GM12892 (cell line): ENCODE measurements around the gene SUPT3H.

ENCODE experiments used
- POLR2A ChIP-seq: IDR thresholded peaks from 2 replicates; pipeline ENCODE4 v1.6.1; 2011; ENCODE audit warnings: low read depth, low read length, control low read depth
- POLR2AphosphoS5 ChIP-seq: IDR thresholded peaks from 2 replicates; pipeline ENCODE4 v1.6.1; 2011; ENCODE audit warnings: low read depth, low read length, control low read depth
- TAF1 ChIP-seq: IDR thresholded peaks from 2 replicates; pipeline ENCODE4 v1.6.1; 2011; ENCODE audit warnings: low read depth, mild to moderate bottlenecking, control low read depth, low read length, borderline replicate concordance

DNA sequence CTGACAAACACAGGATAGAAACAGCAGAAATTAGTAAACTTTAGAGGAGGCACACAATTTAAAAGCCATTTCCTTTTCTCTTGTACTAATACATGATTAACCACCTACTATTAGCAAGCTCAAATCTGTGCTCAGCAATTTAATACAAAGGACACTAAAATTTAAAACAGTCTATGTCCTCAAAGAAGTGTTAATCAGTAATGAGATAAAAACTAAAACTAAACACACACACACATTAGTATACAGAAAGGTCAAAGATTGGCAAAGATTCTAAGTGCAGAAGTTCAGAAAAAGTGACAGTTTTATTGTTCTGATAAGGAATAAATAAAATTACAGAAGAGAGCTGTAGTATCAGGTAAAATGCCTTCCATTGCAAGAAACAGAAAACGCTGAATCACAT is 123.5 kb downstream of the SUPT3H start:
- TF ChIP-seq POLR2A, result no peak
- no peak for TF ChIP-seq POLR2AphosphoS5
- TF ChIP-seq TAF1, result no peak
